WERI-Rb-1 (cell line): Measurements from ENCODE around the gene MBTPS1.
"Not testable (repeated sequence)": the region's sequence is repeated elsewhere in the genome, so short reads cannot be mapped to it uniquely, and the experiment has no call there.

Experiments
- DNase-seq: peaks from one replicate; pipeline ENCODE4 v3.0.0-alpha.2; 2020
- H3K27ac ChIP-seq: fragments of 250-450 bp; sonication (Bioruptor Pico); 2 replicates; pipeline ENCODE4 v1.5.1; 2020; ENCODE audit warnings: mild to moderate bottlenecking, moderate library complexity
- H3K27me3 ChIP-seq: fragments of 250-450 bp; sonication (Bioruptor Pico); 2 replicates; pipeline ENCODE4 v1.5.1; 2021; ENCODE audit warnings: mild to moderate bottlenecking, low read depth, moderate library complexity; ENCODE audit not compliant: insufficient read depth, severe bottlenecking
- H3K36me3 ChIP-seq: fragments of 250-450 bp; sonication (Bioruptor Pico); 2 replicates; pipeline ENCODE4 v1.5.1; 2020; ENCODE audit warnings: mild to moderate bottlenecking, moderate library complexity
- H3K4me3 ChIP-seq: 2 replicates; pipeline ENCODE4 v1.5.1; 2011; ENCODE audit warnings: low read depth, mild to moderate bottlenecking, control low read depth, low read length
- H3K9me3 ChIP-seq: fragments of 250-450 bp; sonication (Bioruptor Pico); 2 replicates; pipeline ENCODE4 v1.5.1; 2021; ENCODE audit warnings: mild to moderate bottlenecking, moderate library complexity; ENCODE audit not compliant: severe bottlenecking
- TF ChIP-seq, protein P1 (sequence below): IDR thresholded peaks from 2 replicates; pipeline ENCODE4 v1.5.1; 2011; ENCODE audit warnings: low read depth, mild to moderate bottlenecking, control low read depth, inconsistent platforms, low read length

MBTPS1 gene

GRCh38 chr16:84119368-84119767 is 2.6 kb upstream of the MBTPS1 start:
- no peak for DNase-seq
- no peaks in the 10 kb centered on the region for H3K36me3 ChIP-seq
- H3K27me3 ChIP-seq, result no peaks in the 10 kb centered on the region
- H3K9me3 ChIP-seq, result no peaks in the 10 kb centered on the region
- H3K27ac ChIP-seq, result no peak overlapping the region
- TF ChIP-seq, protein P1, sequence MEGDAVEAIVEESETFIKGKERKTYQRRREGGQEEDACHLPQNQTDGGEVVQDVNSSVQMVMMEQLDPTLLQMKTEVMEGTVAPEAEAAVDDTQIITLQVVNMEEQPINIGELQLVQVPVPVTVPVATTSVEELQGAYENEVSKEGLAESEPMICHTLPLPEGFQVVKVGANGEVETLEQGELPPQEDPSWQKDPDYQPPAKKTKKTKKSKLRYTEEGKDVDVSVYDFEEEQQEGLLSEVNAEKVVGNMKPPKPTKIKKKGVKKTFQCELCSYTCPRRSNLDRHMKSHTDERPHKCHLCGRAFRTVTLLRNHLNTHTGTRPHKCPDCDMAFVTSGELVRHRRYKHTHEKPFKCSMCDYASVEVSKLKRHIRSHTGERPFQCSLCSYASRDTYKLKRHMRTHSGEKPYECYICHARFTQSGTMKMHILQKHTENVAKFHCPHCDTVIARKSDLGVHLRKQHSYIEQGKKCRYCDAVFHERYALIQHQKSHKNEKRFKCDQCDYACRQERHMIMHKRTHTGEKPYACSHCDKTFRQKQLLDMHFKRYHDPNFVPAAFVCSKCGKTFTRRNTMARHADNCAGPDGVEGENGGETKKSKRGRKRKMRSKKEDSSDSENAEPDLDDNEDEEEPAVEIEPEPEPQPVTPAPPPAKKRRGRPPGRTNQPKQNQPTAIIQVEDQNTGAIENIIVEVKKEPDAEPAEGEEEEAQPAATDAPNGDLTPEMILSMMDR, result no peak
- no peak overlapping the region for H3K4me3 ChIP-seq

DNA sequence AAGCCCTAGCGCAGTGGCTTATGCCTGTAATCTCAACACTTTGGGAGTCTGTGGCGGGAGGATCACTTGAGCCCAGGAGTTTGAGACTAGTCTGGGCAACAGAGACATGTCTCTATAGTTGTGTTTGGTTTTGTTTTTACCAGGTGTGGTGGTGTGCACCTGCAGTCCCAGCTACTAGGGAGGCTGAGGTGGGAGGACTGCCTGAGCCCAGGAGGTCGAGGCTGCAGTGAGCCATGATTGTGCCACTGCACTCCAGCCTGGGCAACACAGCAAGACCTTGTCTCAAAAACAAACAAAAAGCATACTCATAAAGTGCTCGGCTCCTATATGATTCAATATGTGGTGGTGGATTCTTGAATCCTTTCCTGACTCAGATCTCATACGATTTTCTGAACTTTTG is 1.6 kb upstream of the MBTPS1 start:
- H3K9me3 ChIP-seq, DNase-seq, H3K27ac ChIP-seq, H3K27me3 ChIP-seq, H3K36me3 ChIP-seq, H3K4me3 ChIP-seq: not testable (repeated sequence)

GRCh38 chr16:84117494-84117843 is 727 bp upstream of the MBTPS1 start:
- no peaks in the 10 kb centered on the region for H3K9me3 ChIP-seq
- H3K4me3 ChIP-seq, result peak overlapping the region; percentile 80
- H3K27me3 ChIP-seq, result no peaks in the 10 kb centered on the region
- H3K36me3 ChIP-seq, result no peaks in the 10 kb centered on the region
- no peak for DNase-seq
- TF ChIP-seq, protein P1, result no peak
- H3K27ac ChIP-seq, result peak overlapping the region; percentile 83

- Histone ChIP-seq H3K27me3 (no peaks in the 10 kb centered on the region), H3K36me3 (no peaks in the 10 kb centered on the region), H3K27ac (peak overlapping the region; percentile 83), H3K9me3 (no peaks in the 10 kb centered on the region), H3K4me3 (peak overlapping the region; percentile 80)
- TF ChIP-seq, protein P1, result 0 out of 2 replicates have a peak, but pooled peaks have one; percentile 5
- no peak for DNase-seq
Measured at GRCh38 chr16:84115919-84116719, 623 bp downstream of the MBTPS1 start.

- H3K4me3 ChIP-seq, H3K27me3 ChIP-seq, DNase-seq, H3K9me3 ChIP-seq, H3K27ac ChIP-seq, H3K36me3 ChIP-seq: not testable (repeated sequence)
Measured at GRCh38 chr16:84111949-84112348, 4.8 kb downstream of the MBTPS1 start.

GRCh38 chr16:84111525-84111924 is 5.2 kb downstream of the MBTPS1 start:
- Histone ChIP-seq H3K27ac (no peak overlapping the region), H3K4me3 (no peak overlapping the region), H3K36me3 (no peaks in the 10 kb centered on the region), H3K9me3 (no peaks in the 10 kb centered on the region), H3K27me3 (no peaks in the 10 kb centered on the region)
- TF ChIP-seq, protein P1, result no peak
- no peak for DNase-seq

DNA sequence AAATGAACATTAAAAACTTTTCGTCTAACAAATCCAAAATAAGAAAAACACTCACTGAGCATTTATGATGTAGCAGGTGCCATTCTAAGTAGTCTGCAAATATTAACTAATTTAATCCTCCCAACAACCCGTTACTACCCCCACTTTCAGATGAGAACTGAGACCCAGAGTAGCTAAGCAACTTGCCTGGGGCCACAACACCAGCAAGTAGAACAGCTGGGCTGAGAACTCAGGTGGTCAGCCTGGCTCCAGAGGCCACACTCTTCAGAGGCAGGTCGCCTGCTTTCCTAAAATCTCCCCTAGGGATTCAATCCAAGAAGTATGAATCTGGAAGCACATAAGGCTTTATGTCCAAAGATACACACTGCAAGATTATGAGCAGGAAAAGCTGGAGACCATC is 6.2 kb downstream of the MBTPS1 start:
- no peaks in the 10 kb centered on the region for H3K9me3 ChIP-seq
- H3K4me3 ChIP-seq, result no peak overlapping the region
- H3K27ac ChIP-seq, result no peak overlapping the region
- no peak for DNase-seq
- TF ChIP-seq, protein P1, result no peak
- H3K36me3 ChIP-seq, result no peaks in the 10 kb centered on the region
- H3K27me3 ChIP-seq, result no peaks in the 10 kb centered on the region
